ENCODE measurements around the gene PNMA3. TPM values are rescaled to one million over a fixed set of nuclear protein-coding genes. Genes with fewer than 3 reads are reported as not detected.
"Not testable (repeated sequence)": the region's sequence is repeated elsewhere in the genome, so short reads cannot be mapped to it uniquely, and the experiment has no call there.

The PNMA3 gene
- total and polyA plus RNA-seq, 7 donors, result 0.03 to 0.69 (median 0.07) TPM; not detected in 1

DNA sequence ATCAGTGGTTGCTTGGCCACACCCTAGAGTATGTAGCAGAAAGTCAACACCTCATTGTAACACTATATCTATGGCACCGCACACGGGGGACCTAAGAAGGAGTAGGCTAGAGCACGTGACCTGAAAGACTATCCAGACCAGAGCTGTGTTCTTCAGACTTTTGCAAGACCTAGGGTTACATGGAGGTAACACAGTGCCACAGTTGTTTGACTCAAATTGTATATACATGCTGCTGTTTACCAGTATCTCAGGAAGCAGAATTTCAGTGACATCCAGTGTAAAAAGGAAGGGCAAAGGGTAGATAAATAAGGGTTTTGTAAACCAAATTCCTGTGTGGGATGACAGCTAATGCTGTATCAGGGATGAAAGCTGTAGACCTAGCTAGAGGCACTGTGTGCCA, 46.1 kb downstream of the PNMA3 start:
- no peak overlapping the region for H3K27ac ChIP-seq
- intact Hi-C loops (cut with DNase I), result no loop called here
- 62 to 81% (median 65%) methylated on average over 3 of the region's 3 CpGs for WGBS, 3 donors
- ATAC-seq, result no peak
- H3K4me1 ChIP-seq, result no peaks in the 10 kb centered on the region
- no peak for DNase-seq
- H3K4me3 ChIP-seq, result no peak overlapping the region
- no peaks in the 10 kb centered on the region for H3K36me3 ChIP-seq (ENCODE audit: insufficient read depth in 1 of 2, low read depth in 1 of 2)
- TF ChIP-seq, protein P1, sequence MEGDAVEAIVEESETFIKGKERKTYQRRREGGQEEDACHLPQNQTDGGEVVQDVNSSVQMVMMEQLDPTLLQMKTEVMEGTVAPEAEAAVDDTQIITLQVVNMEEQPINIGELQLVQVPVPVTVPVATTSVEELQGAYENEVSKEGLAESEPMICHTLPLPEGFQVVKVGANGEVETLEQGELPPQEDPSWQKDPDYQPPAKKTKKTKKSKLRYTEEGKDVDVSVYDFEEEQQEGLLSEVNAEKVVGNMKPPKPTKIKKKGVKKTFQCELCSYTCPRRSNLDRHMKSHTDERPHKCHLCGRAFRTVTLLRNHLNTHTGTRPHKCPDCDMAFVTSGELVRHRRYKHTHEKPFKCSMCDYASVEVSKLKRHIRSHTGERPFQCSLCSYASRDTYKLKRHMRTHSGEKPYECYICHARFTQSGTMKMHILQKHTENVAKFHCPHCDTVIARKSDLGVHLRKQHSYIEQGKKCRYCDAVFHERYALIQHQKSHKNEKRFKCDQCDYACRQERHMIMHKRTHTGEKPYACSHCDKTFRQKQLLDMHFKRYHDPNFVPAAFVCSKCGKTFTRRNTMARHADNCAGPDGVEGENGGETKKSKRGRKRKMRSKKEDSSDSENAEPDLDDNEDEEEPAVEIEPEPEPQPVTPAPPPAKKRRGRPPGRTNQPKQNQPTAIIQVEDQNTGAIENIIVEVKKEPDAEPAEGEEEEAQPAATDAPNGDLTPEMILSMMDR (IDR thresholded peaks at IDR 0.05), result no peak
- H3K9me3 ChIP-seq, result no peaks in the 10 kb centered on the region
- no peaks in the 10 kb centered on the region for H3K27me3 ChIP-seq (ENCODE audit: insufficient read depth in 3 of 3, low read length in 2 of 3)

DNA sequence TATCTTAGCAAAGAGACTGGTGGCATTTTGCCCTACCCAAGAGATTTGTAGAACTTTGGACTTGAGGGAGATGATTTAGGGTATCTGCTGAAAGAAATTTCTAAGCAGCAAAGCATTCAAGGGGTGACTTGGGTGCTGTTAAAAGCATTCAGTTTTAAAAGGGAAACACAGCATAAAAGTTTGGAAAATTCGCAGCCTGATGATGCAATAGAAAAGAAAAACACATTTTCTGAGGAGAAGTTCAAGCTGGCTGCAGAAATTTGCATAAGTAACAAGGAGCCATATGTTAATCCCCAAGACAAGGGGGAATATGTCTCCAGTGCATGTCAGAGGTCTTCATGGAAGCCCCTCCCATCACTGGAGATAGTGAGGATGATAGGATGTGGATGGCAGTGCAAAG, 48.7 kb downstream of the PNMA3 start:
- ATAC-seq; intact Hi-C loops (cut with DNase I): not testable (repeated sequence)
- 62 to 94% (median 91%) methylated on average over 1 of the region's 1 CpG for WGBS, 3 donors

DNA sequence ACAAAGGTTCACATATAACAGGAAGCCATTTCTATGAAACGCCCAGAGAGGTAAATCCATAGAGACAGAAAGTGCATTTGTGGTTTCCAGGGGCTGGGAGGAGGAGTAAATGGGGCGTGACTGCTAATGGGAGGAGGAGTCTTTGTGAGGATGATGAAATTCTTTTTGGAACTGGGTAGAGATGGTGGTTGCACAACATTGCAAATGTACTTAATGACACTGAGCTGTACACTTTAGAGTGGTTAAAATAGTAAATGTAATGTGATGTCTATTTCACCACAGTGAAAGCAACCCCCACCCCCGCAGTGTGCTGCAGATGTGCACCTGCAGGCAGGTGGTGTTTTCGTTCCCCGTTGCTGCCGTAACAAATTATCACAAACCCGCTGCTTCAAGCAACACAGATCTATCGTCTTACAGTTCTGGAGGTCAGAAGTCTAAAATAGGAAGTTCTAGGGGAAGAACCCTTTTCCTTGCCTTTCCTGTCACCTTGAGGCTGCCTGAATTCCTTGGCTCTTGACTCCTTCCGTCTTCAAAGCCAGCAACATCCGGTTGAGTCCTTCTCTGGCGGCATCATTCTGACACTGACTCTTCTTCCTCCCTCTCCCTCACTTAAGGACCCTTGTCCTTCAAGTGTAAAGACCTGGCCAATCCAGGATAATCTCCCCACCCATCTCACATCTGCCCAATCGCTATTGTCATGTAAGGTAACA, 50.0 kb downstream of the PNMA3 start:
- H3K36me3 ChIP-seq (ENCODE audit: insufficient read depth in 1 of 2, low read depth in 1 of 2); DNase-seq; intact Hi-C loops (cut with DNase I); H3K4me1 ChIP-seq; H3K9me3 ChIP-seq; H3K27me3 ChIP-seq (ENCODE audit: insufficient read depth in 3 of 3, low read length in 2 of 3); H3K27ac ChIP-seq; H3K4me3 ChIP-seq: not testable (repeated sequence)
- WGBS, 3 donors, result 11 to 61% (median 58%) methylated on average over 1 to 4 of the region's 12 CpGs
- peak; percentile 42 to 74 (median 56) for ATAC-seq

More for the DNA sequence above, 48.7 kb downstream of the PNMA3 start:
- not testable (repeated sequence) for H3K27me3 ChIP-seq (ENCODE audit: insufficient read depth in 3 of 3, low read length in 2 of 3); DNase-seq; H3K4me3 ChIP-seq; H3K4me1 ChIP-seq; H3K27ac ChIP-seq; H3K36me3 ChIP-seq (ENCODE audit: insufficient read depth in 1 of 2, low read depth in 1 of 2); H3K9me3 ChIP-seq

Other genes starting within 250 kb of the PNMA3 start
- 10 to 100 TPM in 3 of 4 donors, 1 to 10 TPM in 1; 9.2 to 15.0 (median 12.4) TPM for gene CETN2, start 225.7 kb upstream of the PNMA3 start, total RNA-seq
- gene CETN2, start 225.7 kb upstream of the PNMA3 start, polyA plus RNA-seq, result 10 to 100 TPM; 15.4 to 29.8 (median 16.2) TPM
- 1 to 10 TPM; 5.3 to 9.3 (median 7.5) TPM for gene NSDHL, start 225.4 kb upstream of the PNMA3 start, total RNA-seq
- gene NSDHL, start 225.4 kb upstream of the PNMA3 start, polyA plus RNA-seq, result 10 to 100 TPM in 2 of 3 donors, 1 to 10 TPM in 1; 8.1 to 18.7 (median 11.5) TPM
- 1 to 10 TPM; 1.3 to 1.5 (median 1.4) TPM for gene ZNF185, start 158.4 kb upstream of the PNMA3 start, total RNA-seq
- gene ZNF185, start 158.4 kb upstream of the PNMA3 start, polyA plus RNA-seq, result 1 to 10 TPM in 1 of 3 donors, under 1 TPM in 2; 0.79 to 1.1 (median 0.79) TPM
- gene PNMA5, start 62.4 kb upstream of the PNMA3 start, total RNA-seq, result not detected
- not detected for gene PNMA5, start 62.4 kb upstream of the PNMA3 start, polyA plus RNA-seq
- 1 to 10 TPM in 1 of 4 donors, under 1 TPM in 3; 0.17 to 1.3 (median 0.29) TPM for gene PNMA6A, start 16.0 kb downstream of the PNMA3 start, total RNA-seq
- gene PNMA6A, start 16.0 kb downstream of the PNMA3 start, polyA plus RNA-seq, result under 1 TPM; 0.09 to 0.31 (median 0.20) TPM
- gene MAGEA1, start 122.8 kb downstream of the PNMA3 start, total RNA-seq, result not detected
- not detected for gene MAGEA1, start 122.8 kb downstream of the PNMA3 start, polyA plus RNA-seq